Tibial nerve (tissue), 4 donors: ENCODE data around the gene LAMTOR5. TPM values are rescaled to one million over a fixed set of nuclear protein-coding genes. Genes with fewer than 3 reads are reported as not detected.
"Not testable (repeated sequence)": the region's sequence is repeated elsewhere in the genome, so short reads cannot be mapped to it uniquely, and the experiment has no call there.

Experiments used
- DNase-seq, 2 donors: peaks; one replicate each; pipeline ENCODE4 v3.0.0-alpha.2; 2019; ENCODE audit warnings: low spot score in 2 of 2
- H3K27ac ChIP-seq, 4 donors: fragments of 200-600 bp; sonication (generic) in 3 of 4; one replicate each; pipeline ENCODE4 v1.5.1; 2017 to 2019; ENCODE audit warnings: mild to moderate bottlenecking in 1 of 4
- H3K27me3 ChIP-seq, 2 donors: fragments of 200-600 bp; sonication (generic) in 1 of 2; one replicate each; pipeline versions ENCODE4 v1.5.1 to v1.6.0; 2017 to 2019
- H3K36me3 ChIP-seq, 3 donors: fragments of 200-600 bp; sonication (generic); one replicate each; pipeline ENCODE4 v1.5.1; 2018 to 2019
- H3K4me1 ChIP-seq, 4 donors: fragments of 200-600 bp; sonication (generic) in 3 of 4; one replicate each; pipeline ENCODE4 v1.5.1; 2017 to 2019
- H3K4me3 ChIP-seq, 4 donors: fragments of 200-600 bp; sonication (generic) in 3 of 4; one replicate each; pipeline ENCODE4 v1.5.1; 2017 to 2019; ENCODE audit warnings: mild to moderate bottlenecking in 1 of 4, moderate library complexity in 1 of 4
- H3K9me3 ChIP-seq, 4 donors: fragments of 200-600 bp; sonication (generic) in 3 of 4; one replicate each; pipeline ENCODE4 v1.5.1; 2017 to 2019
- CTCF ChIP-seq, 5 experiments: fragments of 200-600 bp in 3 of 5; fragments of 450-650 bp in 2 of 5; sonication (generic) in 3 of 5; IDR thresholded peaks; one replicate each; pipeline ENCODE4 v1.5.1; 2016 to 2019; ENCODE audit warnings: antibody characterized with exemption in 5 of 5, mild to moderate bottlenecking in 3 of 5, moderate library complexity in 2 of 5
- EP300 ChIP-seq, 2 donors: sonication (generic); formaldehyde crosslinking; IDR thresholded peaks; one replicate each; pipeline ENCODE4 v1.6.1; 2017; ENCODE audit warnings: antibody characterized with exemption in 2 of 2, mild to moderate bottlenecking in 1 of 2
- POLR2A ChIP-seq, 2 donors: fragments of 450-650 bp; IDR thresholded peaks; one replicate each; pipeline ENCODE4 v1.6.1; 2017; ENCODE audit warnings: antibody characterized with exemption in 2 of 2, mild to moderate bottlenecking in 2 of 2, moderate library complexity in 2 of 2
- WGBS, 2 donors: methylation state at CpG; one replicate each; pipeline ENCODE4 v1.1.5; 2018; 5-methylcytosine and 5-hydroxymethylcytosine counted together
- total RNA-seq, 4 donors: library from RNA; depleted of rRNA; stranded (reverse); fragments of >200 nt; gene quantifications; one replicate each; pipeline ENCODE4 v1.1.0, GENCODE V29; 2016

LAMTOR5 gene
- total RNA-seq, 4 donors from 2014 or later: 62.6 to 74.7 (median 67.7) TPM

GRCh38 chr1:110403805-110404204 lies 3.7 kb downstream of the LAMTOR5 start:
- Histone ChIP-seq H3K36me3 (peaks cover 0 to 67% (median 16%) of the 10 kb centered on the region in 3 donors), H3K9me3 (no peaks in the 10 kb centered on the region), H3K4me3 (no peak overlapping the region), H3K4me1 (peaks cover 0 to 30% (median 10%) of the 10 kb centered on the region in 4 donors), H3K27ac (no peak overlapping the region), H3K27me3 (no peaks in the 10 kb centered on the region)
- WGBS, 2 donors: 93 to 95% methylated on average over 5 of the region's 5 CpGs
- no peak for DNase-seq
- no peak for TF ChIP-seq EP300 (IDR thresholded peaks at IDR 0.05)
- TF ChIP-seq POLR2A (IDR thresholded peaks at IDR 0.05): no peak
- TF ChIP-seq CTCF (IDR thresholded peaks at IDR 0.05): no peak

GRCh38 chr1:110396259-110396958 lies 11.1 kb downstream of the LAMTOR5 start:
- WGBS, 2 donors: 96 to 100% methylated on average over 2 to 31 of the region's 48 CpGs
- not testable (repeated sequence) for DNase-seq, H3K27me3 ChIP-seq, H3K27ac ChIP-seq, H3K4me3 ChIP-seq, H3K9me3 ChIP-seq
- Histone ChIP-seq H3K4me1 (peaks cover 0 to 14% (median 3%) of the 10 kb centered on the region in 4 donors), H3K36me3 (peaks cover 0 to 75% (median 4%) of the 10 kb centered on the region in 3 donors)

GRCh38 chr1:110394493-110394820 lies 13.0 kb downstream of the LAMTOR5 start:
- 88 to 93% methylated on average over 3 of the region's 3 CpGs for WGBS, 2 donors
- peaks cover 0 to 26% (median 5%) of the 10 kb centered on the region in 4 donors for H3K4me1 ChIP-seq
- TF ChIP-seq POLR2A (IDR thresholded peaks at IDR 0.05): no peak
- no peak for TF ChIP-seq EP300 (IDR thresholded peaks at IDR 0.05)
- TF ChIP-seq CTCF (IDR thresholded peaks at IDR 0.05): no peak
- no peak overlapping the region for H3K27ac ChIP-seq
- no peak for DNase-seq
- no peak overlapping the region for H3K4me3 ChIP-seq
- H3K36me3 ChIP-seq: peaks cover 0 to 56% (median under 1%) of the 10 kb centered on the region in 3 donors
- H3K27me3 ChIP-seq: no peaks in the 10 kb centered on the region
- H3K9me3 ChIP-seq: no peaks in the 10 kb centered on the region

- Histone ChIP-seq H3K9me3 (no peaks in the 10 kb centered on the region), H3K4me1 (peaks cover 0 to 32% (median 5%) of the 10 kb centered on the region in 4 donors), H3K4me3 (no peak overlapping the region), H3K36me3 (peaks cover 0 to 50% (median 0%) of the 10 kb centered on the region in 3 donors), H3K27ac (peak overlapping the region in 2 of 4 donors; percentile 7 to 9), H3K27me3 (no peaks in the 10 kb centered on the region)
- WGBS, 2 donors: 58 to 59% methylated on average over 3 of the region's 3 CpGs
- TF ChIP-seq CTCF (IDR thresholded peaks at IDR 0.05): no peak
- TF ChIP-seq POLR2A (IDR thresholded peaks at IDR 0.05): no peak
- TF ChIP-seq EP300 (IDR thresholded peaks at IDR 0.05): no peak
- DNase-seq: no peak
Observed at GRCh38 chr1:110393691-110394492, 13.6 kb downstream of the LAMTOR5 start.

- H3K4me3 ChIP-seq: no peak overlapping the region
- 36 to 59% methylated on average over 2 of the region's 2 CpGs for WGBS, 2 donors
- peak overlapping the region in 2 of 4 donors; percentile 7 to 9 for H3K27ac ChIP-seq
- H3K9me3 ChIP-seq: no peaks in the 10 kb centered on the region
- H3K4me1 ChIP-seq: peaks cover 0 to 33% (median 5%) of the 10 kb centered on the region in 4 donors
- no peak for TF ChIP-seq EP300 (IDR thresholded peaks at IDR 0.05)
- no peak for TF ChIP-seq CTCF (IDR thresholded peaks at IDR 0.05)
- peaks cover 0 to 44% (median 0%) of the 10 kb centered on the region in 3 donors for H3K36me3 ChIP-seq
- H3K27me3 ChIP-seq: no peaks in the 10 kb centered on the region
- DNase-seq: no peak
Observed at GRCh38 chr1:110393286-110393685, 14.2 kb downstream of the LAMTOR5 start.
